Left renal cortex interstitium (tissue), 4 donors: ENCODE results near the gene CDC6. TPM values are rescaled to one million over a fixed set of nuclear protein-coding genes. Genes with fewer than 3 reads are reported as not detected.

Experiments used
- DNase-seq, 4 donors: peaks; one replicate each; pipeline ENCODE4 v3.0.0-alpha.2; 2013; ENCODE audit warnings: low read depth in 4 of 4, low spot score in 2 of 4, missing footprints in 1 of 4
- polyA plus RNA-seq, 4 donors: library from polyadenylated mRNA; unstranded; fragments of 120-200 nt; gene quantifications; one replicate each; pipeline ENCODE4 v1.2.1, GENCODE V29; 2013; ENCODE audit not compliant: insufficient read length in 4 of 4

CDC6 gene
- polyA plus RNA-seq, 4 donors = 19.9 to 24.2 (median 23.3) TPM

DNA sequence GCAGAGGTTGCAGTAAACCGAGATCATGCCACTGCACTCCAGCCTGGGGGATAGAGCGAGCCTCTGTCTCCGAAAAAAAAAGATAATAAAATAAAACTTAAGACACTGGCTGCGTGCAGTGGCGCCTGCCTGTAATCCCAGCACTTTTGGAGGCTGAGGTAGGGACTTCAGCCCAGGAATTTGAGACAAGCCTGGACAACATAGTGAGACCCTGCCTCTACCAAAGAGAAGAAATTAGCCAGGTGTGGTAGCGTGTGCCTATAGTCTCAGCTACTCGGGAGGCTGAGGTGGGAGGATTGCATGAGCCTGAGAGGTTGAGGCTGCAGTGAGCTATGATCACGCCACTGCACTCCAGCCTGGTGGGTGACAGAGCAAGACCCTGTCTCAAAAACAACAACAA, 47.9 kb downstream of the CDC6 start:
- no peak for DNase-seq

DNA sequence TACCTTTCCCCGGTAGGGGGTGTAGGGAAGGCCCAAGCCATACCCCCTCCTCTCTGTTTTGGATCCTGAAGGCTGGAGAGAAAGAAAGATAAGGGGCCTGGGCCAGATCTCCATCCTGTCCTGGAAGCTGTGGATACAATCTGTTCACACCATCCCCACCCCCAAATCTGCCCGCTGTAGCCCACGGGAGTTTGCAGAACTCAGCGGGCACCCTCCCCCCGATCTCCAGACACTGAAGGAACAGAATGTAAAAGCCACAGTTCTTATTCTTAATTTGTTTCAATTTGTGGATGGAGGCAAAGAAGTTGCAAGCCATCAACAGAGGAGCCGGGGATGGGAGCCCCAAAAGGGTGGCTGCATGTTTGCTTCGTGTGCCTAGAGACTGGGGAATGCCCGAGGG, 49.7 kb downstream of the CDC6 start:
- no peak for DNase-seq

- no peak for DNase-seq
Measured at GRCh38 chr17:40338058-40338457, 50.4 kb downstream of the CDC6 start.

- DNase-seq = no peak
Measured at GRCh38 chr17:40338941-40339649, 51.4 kb downstream of the CDC6 start.

DNA sequence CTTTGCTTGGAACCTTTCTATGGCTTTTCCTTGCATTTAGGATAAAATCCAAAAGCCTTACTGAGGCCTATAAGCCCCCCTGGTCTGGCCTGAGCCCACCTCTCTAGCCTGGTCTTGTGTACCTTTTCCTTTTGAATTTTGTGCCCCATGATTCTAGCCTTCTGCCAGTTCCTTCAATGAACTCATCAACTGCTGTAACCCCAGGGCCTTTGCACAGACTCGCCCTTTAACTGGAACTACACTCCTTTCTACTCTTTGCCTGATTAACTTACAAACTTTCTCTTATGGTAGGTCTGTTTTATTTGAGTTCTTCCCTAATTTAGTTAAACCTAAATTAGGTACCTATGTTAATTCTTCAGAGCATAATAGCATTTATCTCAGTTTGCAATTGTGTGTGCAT, 52.6 kb downstream of the CDC6 start:
- DNase-seq = no peak

DNA sequence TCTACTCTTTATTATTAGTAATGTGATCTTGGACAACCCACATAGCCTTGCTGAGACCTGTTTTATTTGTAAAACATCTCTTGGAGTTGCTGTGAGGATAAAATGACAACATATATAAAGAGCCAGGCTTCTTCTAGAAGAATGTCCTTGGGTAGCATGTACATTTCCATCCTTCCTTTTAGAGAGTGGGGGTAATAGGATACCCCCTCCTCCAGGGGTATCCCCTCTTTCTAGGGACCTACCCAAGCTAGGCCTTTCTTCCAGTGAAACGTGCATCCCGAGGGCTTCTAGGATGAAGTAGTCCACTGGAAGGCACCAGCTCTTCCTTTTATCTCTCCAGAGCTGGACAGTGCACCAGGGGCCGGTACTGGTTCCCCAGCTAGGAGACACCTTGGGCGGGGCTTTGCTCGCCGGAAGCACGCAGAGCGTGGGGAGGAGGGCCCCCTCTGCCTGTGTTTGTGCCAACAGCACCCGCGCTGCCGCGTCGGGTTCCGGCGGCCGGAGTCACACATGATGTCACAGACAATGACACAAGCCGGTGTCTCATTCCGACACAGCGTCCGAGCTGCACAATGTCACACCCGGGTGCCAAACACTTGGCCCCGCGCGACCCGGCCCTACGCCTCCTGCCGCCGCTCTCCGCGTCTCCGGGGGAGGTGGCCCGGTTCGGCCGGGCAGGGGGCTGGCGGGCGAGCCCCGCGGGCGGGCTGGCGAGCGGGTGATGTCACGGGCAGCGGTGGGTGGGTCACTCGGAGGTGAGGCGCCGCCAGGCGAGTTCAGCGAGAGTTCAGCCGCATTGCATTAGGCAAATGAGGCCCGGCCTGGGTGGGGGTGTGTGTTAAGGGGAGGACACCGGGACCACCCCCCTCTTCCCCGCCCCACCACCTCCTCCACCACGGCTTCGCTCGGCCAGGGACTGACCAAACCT, 53.5 kb downstream of the CDC6 start:
- DNase-seq = peak in 1 of 4 donors; percentile 47

DNA sequence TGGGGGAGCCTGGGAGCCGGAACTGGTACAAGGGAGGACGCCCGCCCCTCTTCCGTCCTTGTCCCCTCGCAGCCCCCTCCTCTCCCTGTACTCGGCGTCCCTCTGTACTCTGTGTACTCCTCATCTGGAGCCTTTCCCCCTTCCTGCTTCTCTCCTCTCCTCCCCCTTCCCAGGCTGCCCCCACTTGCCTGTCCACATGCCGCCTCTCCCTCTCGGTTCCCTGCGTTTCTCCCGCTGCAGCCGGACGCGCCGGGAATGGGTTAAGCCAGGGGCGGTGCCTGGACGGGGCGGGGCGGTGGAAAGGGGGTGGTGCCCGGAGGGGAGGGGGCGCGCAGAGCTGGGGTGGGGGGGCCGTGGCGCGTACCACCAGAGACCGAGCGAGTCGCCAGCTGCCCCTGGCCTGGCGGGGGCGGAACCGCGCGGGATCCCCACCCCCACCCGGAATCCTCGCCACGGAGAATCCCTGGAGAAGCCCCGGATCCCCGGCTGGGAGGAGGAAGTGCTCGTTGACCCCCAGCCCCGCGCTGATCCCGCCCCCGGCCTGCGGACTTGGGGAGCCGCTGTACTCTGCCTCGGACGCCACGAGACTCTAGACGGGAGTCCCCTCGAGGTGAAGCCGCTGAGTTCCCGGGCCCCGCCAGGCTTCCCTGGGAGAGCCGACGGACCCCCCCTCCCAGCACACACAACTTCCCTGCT, 54.3 kb downstream of the CDC6 start:
- DNase-seq = no peak

- no peak for DNase-seq
Measured at GRCh38 chr17:40342504-40343218, 55.0 kb downstream of the CDC6 start.

DNA sequence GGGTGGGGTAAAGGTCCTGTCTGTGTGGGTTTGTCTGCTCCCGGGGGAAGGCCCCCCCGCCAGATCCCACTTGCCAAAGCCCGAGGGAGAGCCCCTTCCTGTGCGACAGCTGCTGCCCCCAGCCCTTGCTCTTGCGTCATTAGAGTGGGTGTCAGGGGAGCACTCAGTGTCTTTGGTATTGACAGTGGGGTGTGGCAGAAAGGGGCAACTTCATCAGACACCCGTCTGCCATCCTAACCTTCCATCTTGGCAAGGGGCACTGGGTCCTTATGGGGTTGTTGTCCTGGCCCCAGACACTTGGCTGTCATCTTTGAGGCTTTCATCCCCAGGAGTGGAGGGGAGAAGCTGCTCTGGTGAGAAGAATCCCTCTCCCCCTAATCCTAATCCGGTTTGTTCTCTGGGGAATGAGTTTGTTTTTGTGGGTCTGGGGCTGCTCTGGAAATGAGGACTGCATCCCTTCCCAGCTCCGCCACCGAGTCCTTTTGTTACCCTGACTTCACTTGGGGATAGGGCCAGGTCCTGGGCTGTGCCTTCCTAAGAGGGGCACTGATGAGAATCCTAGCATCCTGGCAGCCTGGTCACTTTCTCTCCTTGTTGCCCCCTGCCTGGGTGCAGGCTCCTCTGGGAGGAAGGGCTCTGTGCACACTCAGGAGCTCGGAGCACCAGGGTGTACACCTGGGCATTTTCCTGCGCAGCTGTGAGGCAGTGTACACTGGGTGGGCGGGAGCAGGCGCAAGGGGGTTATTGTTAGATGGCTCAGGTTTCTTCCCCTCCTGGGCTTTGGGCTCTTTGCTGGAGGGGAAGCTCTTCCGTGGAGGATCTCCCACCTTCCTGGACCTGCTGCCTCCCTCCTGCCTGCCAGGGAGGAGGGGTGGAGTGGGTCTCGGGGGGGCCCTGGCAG, 55.8 kb downstream of the CDC6 start:
- no peak for DNase-seq

DNA sequence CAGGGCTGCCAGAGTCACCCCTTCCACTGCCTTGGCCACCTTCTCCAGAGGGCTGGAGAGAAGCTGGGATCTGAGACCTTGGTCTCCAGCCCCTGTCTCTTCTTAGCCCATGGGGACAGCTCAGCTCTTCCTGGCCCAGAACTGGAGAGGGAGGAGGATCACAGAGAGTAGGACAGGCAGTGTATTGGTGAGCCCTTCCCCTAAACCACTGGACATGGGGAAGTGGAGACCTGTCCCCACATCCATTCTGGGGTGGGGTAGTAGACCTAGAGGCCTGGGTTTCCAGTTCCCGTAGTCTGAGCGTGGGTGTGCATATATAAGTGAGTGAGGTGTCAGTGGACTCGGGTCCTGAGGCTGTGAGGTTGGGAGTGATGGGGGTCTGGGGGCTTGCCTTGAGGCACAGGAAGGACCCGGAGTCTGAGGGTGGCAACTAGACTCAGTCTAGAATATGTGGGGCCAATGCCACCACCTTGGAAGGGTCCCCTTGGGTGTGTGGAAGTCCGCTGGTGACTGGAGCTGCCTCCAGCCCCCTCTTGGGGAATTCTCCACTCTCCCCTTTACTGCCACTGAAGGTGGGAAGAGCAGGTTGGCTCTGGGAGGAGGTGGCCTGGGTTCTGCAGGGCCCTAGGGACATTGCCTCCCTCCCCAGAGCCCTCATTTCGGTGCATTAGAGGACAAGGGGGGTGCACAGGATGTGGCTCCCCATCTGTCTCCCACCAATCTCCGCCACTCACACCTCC, 56.9 kb downstream of the CDC6 start:
- no peak for DNase-seq

GRCh38 chr17:40345161-40345993, 57.7 kb downstream of the CDC6 start:
- no peak for DNase-seq

GRCh38 chr17:40345994-40346764, 58.5 kb downstream of the CDC6 start:
- DNase-seq = no peak

DNA sequence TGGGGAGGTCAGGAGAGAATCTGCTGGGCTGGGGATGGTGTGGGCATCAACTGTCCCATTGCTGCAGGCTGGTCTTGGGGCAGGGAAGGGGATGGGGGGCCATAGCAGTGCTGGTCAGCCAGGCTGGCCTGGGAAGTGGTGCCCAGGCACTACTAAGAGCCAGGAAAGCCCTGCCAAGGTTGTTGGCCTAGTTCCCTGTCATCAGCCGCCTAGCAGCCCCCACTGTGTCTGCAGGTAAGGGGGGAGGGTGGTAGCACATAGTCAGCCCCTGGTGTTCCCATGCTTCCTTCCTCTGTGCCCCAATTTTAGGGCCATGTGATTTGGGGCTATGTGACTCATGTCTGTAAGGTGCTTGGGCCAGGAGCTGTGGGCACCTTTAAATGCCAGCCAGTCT, 59.1 kb downstream of the CDC6 start:
- no peak for DNase-seq

DNA sequence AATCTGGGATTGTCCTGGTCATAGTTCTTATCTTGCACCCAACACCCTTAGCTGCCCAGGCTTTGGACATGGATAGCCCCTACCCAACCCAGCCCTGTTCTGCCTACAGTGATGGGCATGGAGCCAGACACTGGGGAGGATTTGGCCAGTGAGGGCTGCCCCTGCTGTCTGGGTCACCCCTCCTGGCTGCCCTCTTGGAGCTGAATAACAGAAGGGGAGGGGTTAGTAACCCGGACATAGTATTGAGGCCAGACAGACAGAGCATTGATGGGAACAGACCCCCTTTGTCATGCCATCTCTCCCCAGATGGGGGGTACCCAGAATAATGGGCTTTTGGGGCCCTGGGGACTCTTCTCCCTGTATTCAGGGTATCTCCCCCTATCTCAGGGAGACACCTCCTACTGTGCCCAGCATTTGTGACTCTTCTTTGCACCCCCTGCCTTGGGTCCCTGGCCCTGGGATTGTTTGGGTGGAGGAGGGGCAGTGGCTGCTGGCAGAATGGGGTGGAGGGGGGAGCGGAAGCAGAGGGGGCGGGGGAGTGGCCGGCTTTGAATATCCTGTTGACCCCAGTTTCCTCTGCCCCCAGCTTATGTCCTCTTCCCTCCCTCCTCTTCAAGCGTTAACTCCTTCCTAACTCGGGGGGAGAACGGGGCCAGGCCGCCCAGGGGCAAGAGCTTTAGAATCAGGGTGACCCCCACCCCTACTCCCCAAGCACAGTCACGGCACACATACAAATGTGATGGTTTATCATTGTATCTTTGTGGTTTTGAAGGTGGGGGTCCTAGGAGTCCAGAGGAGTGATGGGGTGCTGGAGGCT, 59.8 kb downstream of the CDC6 start:
- DNase-seq = no peak

DNA sequence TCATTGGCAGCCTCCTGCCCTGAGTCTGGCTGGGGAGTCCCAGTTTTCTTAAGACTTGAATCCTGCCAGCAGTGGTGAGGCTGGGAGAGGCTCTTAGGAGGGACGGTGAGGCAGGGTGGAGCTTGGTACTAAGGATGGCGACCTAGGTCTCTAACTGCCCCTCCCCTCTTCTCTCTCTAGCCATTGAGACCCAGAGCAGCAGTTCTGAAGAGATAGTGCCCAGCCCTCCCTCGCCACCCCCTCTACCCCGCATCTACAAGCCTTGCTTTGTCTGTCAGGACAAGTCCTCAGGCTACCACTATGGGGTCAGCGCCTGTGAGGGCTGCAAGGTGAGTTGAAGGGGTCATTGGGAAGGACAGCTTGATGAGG, 60.4 kb downstream of the CDC6 start:
- DNase-seq = no peak
